ENCODE measurements around the gene IGSF23.
"Not testable (repeated sequence)": the region's sequence is repeated elsewhere in the genome, so short reads cannot be mapped to it uniquely, and the experiment has no call there.

IGSF23 gene

GRCh38 chr19:44614313-44614712, 950 bp downstream of the IGSF23 start:
- no peak for DNase-seq (ENCODE audit: low read depth)

- no peak for DNase-seq (ENCODE audit: low read depth)
Observed at GRCh38 chr19:44615863-44616247, 2.5 kb downstream of the IGSF23 start.

GRCh38 chr19:44617110-44617880, 3.9 kb downstream of the IGSF23 start:
- DNase-seq (ENCODE audit: low read depth) = no peak

- DNase-seq (ENCODE audit: low read depth) = no peak
Observed at GRCh38 chr19:44618640-44619357, 5.4 kb downstream of the IGSF23 start.

GRCh38 chr19:44620667-44621066, 7.3 kb downstream of the IGSF23 start:
- DNase-seq (ENCODE audit: low read depth) = no peak

GRCh38 chr19:44621367-44621766, 8.0 kb downstream of the IGSF23 start:
- no peak for DNase-seq (ENCODE audit: low read depth)

- DNase-seq (ENCODE audit: low read depth) = no peak
Observed at GRCh38 chr19:44623080-44623479, 9.7 kb downstream of the IGSF23 start.

- no peak for DNase-seq (ENCODE audit: low read depth)
Observed at GRCh38 chr19:44623626-44624025, 10.3 kb downstream of the IGSF23 start.

- DNase-seq (ENCODE audit: low read depth) = no peak
Observed at GRCh38 chr19:44624840-44625354, 11.5 kb downstream of the IGSF23 start.

GRCh38 chr19:44625637-44626036, 12.3 kb downstream of the IGSF23 start:
- DNase-seq (ENCODE audit: low read depth) = not testable (repeated sequence)

GRCh38 chr19:44626048-44626624, 12.8 kb downstream of the IGSF23 start:
- no peak for DNase-seq (ENCODE audit: low read depth)

GRCh38 chr19:44627631-44628030, 14.3 kb downstream of the IGSF23 start:
- no peak for DNase-seq (ENCODE audit: low read depth)

- no peak for DNase-seq (ENCODE audit: low read depth)
Observed at GRCh38 chr19:44628793-44629192, 15.4 kb downstream of the IGSF23 start.

GRCh38 chr19:44631611-44632010, 18.2 kb downstream of the IGSF23 start:
- not testable (repeated sequence) for DNase-seq (ENCODE audit: low read depth)

GRCh38 chr19:44634058-44634457, 20.7 kb downstream of the IGSF23 start:
- not testable (repeated sequence) for DNase-seq (ENCODE audit: low read depth)

- DNase-seq (ENCODE audit: low read depth) = no peak
Observed at GRCh38 chr19:44634785-44635184, 21.4 kb downstream of the IGSF23 start.

- no peak for DNase-seq (ENCODE audit: low read depth)
Observed at GRCh38 chr19:44635581-44636438, 22.4 kb downstream of the IGSF23 start.

GRCh38 chr19:44636439-44637389, 23.4 kb downstream of the IGSF23 start:
- DNase-seq (ENCODE audit: low read depth) = no peak

GRCh38 chr19:44637390-44637764, 24.0 kb downstream of the IGSF23 start:
- no peak for DNase-seq (ENCODE audit: low read depth)

- no peak for DNase-seq (ENCODE audit: low read depth)
Observed at GRCh38 chr19:44640518-44640917, 27.2 kb downstream of the IGSF23 start.
